ENCODE measurements around the gene RAMP1.

- TF ChIP-seq CTCF (IDR thresholded peaks at IDR 0.05) (no peak), POLR2A (IDR thresholded peaks at IDR 0.05) (no peak)
Measured at GRCh38 chr2:237892478-237892877, 33.1 kb downstream of the RAMP1 start.
